Astrocyte of the cerebellum (primary cell): Measurements from ENCODE around the gene PIP5K1B.

ENCODE experiments used
- DNase-seq: peaks from one replicate; pipeline ENCODE4 v3.0.0-alpha.2; 2011; ENCODE audit warnings: low read depth
- H3K4me3 ChIP-seq: 2 replicates; pipeline ENCODE4 v1.5.1; 2011; ENCODE audit warnings: mild to moderate bottlenecking, low read depth, low read length, moderate library complexity
- in situ Hi-C: cut with HindIII; loops from 2 replicates; pipeline ENCODE4 v1.10.0; 2017; ENCODE audit warnings: low sequenced_read_pairs
- TF ChIP-seq, protein P1 (sequence below): IDR thresholded peaks from 2 replicates; pipeline ENCODE4 v1.5.1; 2012; ENCODE audit warnings: low read length, low read depth, moderate library complexity, mild to moderate bottlenecking; ENCODE audit errors: missing control alignments

The PIP5K1B gene

DNA sequence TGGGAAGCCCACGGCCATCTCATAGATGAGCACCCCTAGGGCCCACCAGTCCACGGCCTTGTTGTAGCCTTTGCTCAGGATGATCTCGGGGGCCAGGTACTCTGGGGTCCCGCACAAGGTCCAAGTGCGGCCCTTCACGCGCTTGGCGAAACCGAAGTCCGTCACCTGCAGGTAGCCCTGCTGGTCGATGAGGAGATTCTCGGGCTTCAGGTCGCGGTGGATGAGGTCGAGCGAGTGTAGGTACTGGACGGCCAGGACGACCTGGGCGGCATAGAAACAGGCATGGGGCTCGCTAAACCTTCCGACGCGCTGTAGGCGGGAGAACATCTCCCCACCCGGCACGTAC is 308.3 kb downstream of the PIP5K1B start:
- in situ Hi-C loops = no loop called here
- DNase-seq = no peak
- TF ChIP-seq, protein P1, sequence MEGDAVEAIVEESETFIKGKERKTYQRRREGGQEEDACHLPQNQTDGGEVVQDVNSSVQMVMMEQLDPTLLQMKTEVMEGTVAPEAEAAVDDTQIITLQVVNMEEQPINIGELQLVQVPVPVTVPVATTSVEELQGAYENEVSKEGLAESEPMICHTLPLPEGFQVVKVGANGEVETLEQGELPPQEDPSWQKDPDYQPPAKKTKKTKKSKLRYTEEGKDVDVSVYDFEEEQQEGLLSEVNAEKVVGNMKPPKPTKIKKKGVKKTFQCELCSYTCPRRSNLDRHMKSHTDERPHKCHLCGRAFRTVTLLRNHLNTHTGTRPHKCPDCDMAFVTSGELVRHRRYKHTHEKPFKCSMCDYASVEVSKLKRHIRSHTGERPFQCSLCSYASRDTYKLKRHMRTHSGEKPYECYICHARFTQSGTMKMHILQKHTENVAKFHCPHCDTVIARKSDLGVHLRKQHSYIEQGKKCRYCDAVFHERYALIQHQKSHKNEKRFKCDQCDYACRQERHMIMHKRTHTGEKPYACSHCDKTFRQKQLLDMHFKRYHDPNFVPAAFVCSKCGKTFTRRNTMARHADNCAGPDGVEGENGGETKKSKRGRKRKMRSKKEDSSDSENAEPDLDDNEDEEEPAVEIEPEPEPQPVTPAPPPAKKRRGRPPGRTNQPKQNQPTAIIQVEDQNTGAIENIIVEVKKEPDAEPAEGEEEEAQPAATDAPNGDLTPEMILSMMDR = no peak
- no peak overlapping the region for H3K4me3 ChIP-seq

DNA sequence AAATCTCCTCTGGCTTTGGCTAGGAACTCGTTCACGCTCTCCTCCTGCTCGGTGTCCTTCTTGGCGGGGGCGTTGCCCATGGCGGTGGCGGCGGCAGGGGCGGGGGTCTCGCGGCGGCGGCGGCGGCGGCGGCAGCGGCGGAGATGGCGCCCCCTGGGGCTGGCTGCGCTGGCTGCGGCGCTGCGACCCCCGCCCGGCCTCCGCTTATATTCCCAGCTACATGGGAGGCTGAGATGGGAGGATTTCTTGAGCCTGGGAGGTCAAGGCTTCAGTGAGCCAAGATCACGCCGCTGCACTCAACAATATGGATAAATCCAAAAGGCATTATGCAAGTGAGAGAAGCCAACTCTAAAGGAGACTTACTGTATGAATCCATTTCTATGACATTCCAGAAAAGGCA is 309.0 kb downstream of the PIP5K1B start, which contains the start of gene PRKACG:
PRKACG (minus strand) TSS at position 101 of the 400 bp plus-strand sequence; CDS start at position 80, 21 bp downstream.
- H3K4me3 ChIP-seq = no peak within 1 kb of the TSS
- in situ Hi-C loops = no loop called here
- no peak for DNase-seq

GRCh38 chr9:69016191-69017096 is 311.4 kb downstream of the PIP5K1B start:
- no peak overlapping the region for H3K4me3 ChIP-seq
- no peak for DNase-seq
- in situ Hi-C loops = no loop called here
- TF ChIP-seq, protein P1 = no peak

More for the DNA sequence above, 309.0 kb downstream of the PIP5K1B start, which contains the start of gene PRKACG:
- TF ChIP-seq, protein P1 = no peak

GRCh38 chr9:69018737-69019136 is 313.7 kb downstream of the PIP5K1B start:
- no peak for DNase-seq
- TF ChIP-seq, protein P1 = no peak
- H3K4me3 ChIP-seq = no peak overlapping the region
- in situ Hi-C loops = no loop called here

DNA sequence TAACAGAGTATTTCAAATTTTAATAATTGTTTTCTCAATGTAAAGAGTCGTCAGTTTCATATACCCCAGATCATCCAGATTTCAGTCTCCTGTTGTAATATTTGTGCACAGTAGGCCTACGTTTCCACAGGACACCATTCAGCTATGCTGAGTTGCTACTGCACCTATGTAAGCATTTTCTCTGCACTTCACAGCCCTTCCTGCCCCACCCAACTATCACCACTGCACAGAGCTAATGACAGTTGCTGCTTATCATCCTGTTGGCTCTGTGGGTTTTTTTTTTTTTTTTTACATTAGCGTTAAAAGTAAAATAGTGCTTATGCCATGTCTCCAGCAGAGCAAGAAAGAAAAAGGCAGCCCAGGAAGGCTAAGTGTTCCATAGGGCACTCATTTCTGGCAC is 314.8 kb downstream of the PIP5K1B start:
- H3K4me3 ChIP-seq = no peak overlapping the region
- TF ChIP-seq, protein P1 = no peak
- in situ Hi-C loops = no loop called here
- no peak for DNase-seq

GRCh38 chr9:69020301-69021145 is 315.5 kb downstream of the PIP5K1B start:
- TF ChIP-seq, protein P1 = no peak
- no peak for DNase-seq
- H3K4me3 ChIP-seq = no peak overlapping the region
- in situ Hi-C loops = no loop called here
